A549 (cell line): ENCODE measurements around the gene NLK. TPM values are rescaled to one million over a fixed set of nuclear protein-coding genes. Genes with fewer than 3 reads are reported as not detected.

Experiments used
- ATAC-seq, 2 experiments: fragments of 200-7000 bp in 1 of 2; fragments of >200 bp in 1 of 2; cut with Nextera tagmentation in 1 of 2; cut with Tn5 transposase in 1 of 2; 3 replicates each; pipeline versions ENCODE4 v1.8.0 to v1.9.1; 2018 to 2020; ENCODE audit warnings: mild to moderate bottlenecking in 1 of 2, moderate library complexity in 1 of 2
- CTCF ChIA-PET: fragments of 300-600 bp; sonication (Branson Sonifier 250); formaldehyde crosslinking; extraction: SDS; loops from one replicate; lab custom pipeline; 2021; ENCODE audit warnings: antibody characterized with exemption, inconsistent platforms; lab: Yijun Ruan, JAX
- POLR2A ChIA-PET: fragments of 350-600 bp; formaldehyde crosslinking; extraction: SDS; loops from one replicate; lab custom pipeline; 2021; ENCODE audit warnings: antibody characterized with exemption, inconsistent platforms; lab: Yijun Ruan, JAX
- DNase-seq, 2 experiments: peaks; one replicate each; pipeline versions ENCODE4 v3.0.0 to v3.0.0-alpha.2; 2011 to 2016; ENCODE audit warnings: low read depth in 1 of 2, low spot score in 1 of 2
- FAIRE-seq: peaks from 2 replicates; lab custom pipeline; 2011; peaks lifted over from hg19 to GRCh38; lab: Jason Lieb, UNC
- H3K27ac ChIP-seq, 2 experiments: fragments of >200 bp; sonication (Bioruptor Twin); formaldehyde crosslinking; 3 replicates each; pipeline ENCODE4 v1.5.1; 2016 to 2017
- H3K4me1 ChIP-seq: fragments of >200 bp; sonication (Bioruptor Twin); formaldehyde crosslinking; 3 replicates; pipeline ENCODE4 v1.6.1; 2016
- H3K4me2 ChIP-seq: fragments of >200 bp; sonication (Bioruptor Twin); formaldehyde crosslinking; 3 replicates; pipeline ENCODE4 v1.6.1; 2016
- H3K4me3 ChIP-seq: fragments of >200 bp; sonication (Bioruptor Twin); formaldehyde crosslinking; 3 replicates; pipeline ENCODE4 v1.5.1; 2016
- H3K9me3 ChIP-seq: fragments of >200 bp; sonication (Bioruptor Twin); formaldehyde crosslinking; 3 replicates; pipeline ENCODE4 v1.6.1; 2016
- BCL3 ChIP-seq: fragments of >200 bp; sonication (Bioruptor Twin); formaldehyde crosslinking; IDR thresholded peaks from 3 replicates; pipeline ENCODE4 v1.6.1; 2016
- BHLHE40 ChIP-seq: IDR thresholded peaks from 2 replicates; pipeline ENCODE4 v1.6.1; 2012; ENCODE audit warnings: low read depth, low read length, inconsistent platforms
- ESRRA ChIP-seq: fragments of 150-350 bp; IDR thresholded peaks from 2 replicates; pipeline ENCODE4 v1.6.1; 2014; ENCODE audit warnings: mild to moderate bottlenecking, low read length, borderline replicate concordance
- HEYL ChIP-seq: fragments of 250-450 bp; sonication (Bioruptor Pico); IDR thresholded peaks from 2 replicates; pipeline ENCODE4 v1.8.0; 2021; ENCODE audit warnings: mild to moderate bottlenecking, moderate library complexity
- HMGXB4 ChIP-seq: fragments of 250-450 bp; sonication (Bioruptor Pico); IDR thresholded peaks from 2 replicates; pipeline ENCODE4 v1.5.0; 2021; ENCODE audit warnings: mild to moderate bottlenecking, moderate library complexity, borderline replicate concordance
- JUNB ChIP-seq: fragments of >200 bp; sonication (Bioruptor Twin); formaldehyde crosslinking; IDR thresholded peaks from 2 replicates; pipeline ENCODE4 v1.6.1; 2016
- KDM5A ChIP-seq: fragments of 200-600 bp; sonication (generic); IDR thresholded peaks from 2 replicates; pipeline ENCODE4 v1.6.1; 2016; ENCODE audit warnings: antibody characterized with exemption, mild to moderate bottlenecking
- POLR2A ChIP-seq: IDR thresholded peaks from 2 replicates; pipeline ENCODE4 v1.6.1; 2012; ENCODE audit warnings: mild to moderate bottlenecking, low read length
- REST ChIP-seq: fragments of 200-600 bp; sonication (generic); IDR thresholded peaks from 2 replicates; pipeline ENCODE4 v1.6.1; 2016; ENCODE audit warnings: antibody characterized with exemption, mild to moderate bottlenecking, moderate library complexity
- SREBF2 ChIP-seq: fragments of 450-650 bp; IDR thresholded peaks from 2 replicates; pipeline ENCODE4 v1.6.1; 2014; ENCODE audit warnings: mild to moderate bottlenecking, moderate library complexity
- WGBS: methylation state at CpG from one replicate; pipeline ENCODE4 v1.1.6; 2017; ENCODE audit errors: missing lambda C conversion rate; 5-methylcytosine and 5-hydroxymethylcytosine counted together
- polyA plus RNA-seq, 4 experiments: library from polyadenylated mRNA; depleted of rRNA in 3 of 4; stranded (reverse); fragments of >200 nt; fragmentation: RNase III in 1 of 4; extraction: RNeasy Plus Mini Kit Qiagen cat#74134 plus additional on column Dnase treatment in 1 of 4; gene quantifications; 2 replicates in 3 of 4; 3 replicates in 1 of 4; pipeline ENCODE4 v1.2.3, GENCODE V29; 2011 to 2017
- TF ChIP-seq, protein P1 (sequence below): fragments of 250-450 bp; sonication (Bioruptor Pico); IDR thresholded peaks from 2 replicates; pipeline ENCODE4 v1.5.0; 2020; ENCODE audit warnings: low read depth, mild to moderate bottlenecking, moderate library complexity
- TF ChIP-seq, protein P2 (sequence below): fragments of >200 bp; sonication (Bioruptor Twin); formaldehyde crosslinking; IDR thresholded peaks from 2 replicates; pipeline ENCODE4 v1.6.1; 2016
- TF ChIP-seq, protein P3 (sequence below): fragments of 150-350 bp; IDR thresholded peaks from 2 replicates; pipeline ENCODE4 v1.6.1; 2014; ENCODE audit warnings: low read depth, mild to moderate bottlenecking, low read length

The NLK gene
- polyA plus RNA-seq, 2 of the 4 experiments (the other 2 are of a cell fraction) = 11.8 to 26.5 TPM

DNA sequence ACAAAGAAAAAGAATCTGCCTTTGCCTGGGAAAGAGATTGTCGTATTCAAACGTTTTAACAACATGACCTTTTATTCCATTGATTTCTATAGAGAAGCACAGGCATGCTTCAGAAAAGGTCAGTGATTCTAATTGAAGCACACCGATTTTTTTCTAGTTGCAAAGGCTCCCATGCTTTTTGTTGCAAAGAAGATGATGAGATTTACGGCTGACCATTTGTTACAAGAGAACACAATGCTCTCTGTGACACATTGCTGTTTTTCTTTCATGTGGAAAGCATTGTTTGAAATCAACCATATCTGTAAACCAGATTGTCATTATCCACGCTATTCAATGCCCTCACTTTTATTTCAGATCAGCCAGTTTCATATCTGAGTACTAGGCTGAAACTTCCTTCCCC is 99.8 kb downstream of the NLK start:
- DNase-seq (no peak), ATAC-seq (no peak), FAIRE-seq (peak; percentile 92)
- 87% methylated on average over 5 of the region's 5 CpGs for WGBS
- Histone ChIP-seq H3K9me3 (no peaks in the 10 kb centered on the region), H3K4me3 (no peak overlapping the region), H3K4me1 (peaks cover 4% of the 10 kb centered on the region; the same call in 1 of the 3 replicates), H3K27ac (no peak overlapping the region), H3K4me2 (no peak overlapping the region)
- ChIA-PET CTCF (interaction anchor here (1.4 kb wide), 1 partner anchor 34 kb away, joined by 3 read pairs; no protein-coding TSS in a partner anchor), POLR2A (no interaction called here)
- TF ChIP-seq KDM5A (no peak), HEYL (CRISPR knock-in tag) (no peak), BHLHE40 (no peak), REST (no peak)

DNA sequence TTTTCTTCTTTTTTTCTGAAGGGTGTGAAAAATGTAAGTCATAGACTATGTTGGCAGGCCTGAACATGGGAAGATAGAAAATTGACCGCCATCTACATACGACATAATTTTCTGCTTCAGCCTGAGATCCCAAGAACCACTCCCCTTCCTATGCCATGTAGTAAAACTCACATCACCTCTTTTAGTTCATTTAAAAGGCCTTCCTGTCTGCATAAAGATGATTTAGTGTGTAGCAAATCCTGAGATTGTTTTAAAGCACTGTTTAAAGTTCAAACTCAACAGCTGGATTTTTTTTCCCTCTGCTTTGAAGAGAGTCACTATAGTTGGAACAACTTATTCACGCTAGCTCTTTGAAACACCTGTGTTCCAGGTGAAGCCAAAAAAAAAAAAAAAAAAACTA is 101.5 kb downstream of the NLK start:
- ChIA-PET CTCF (no interaction called here), POLR2A (no interaction called here)
- Histone ChIP-seq H3K4me1 (peaks cover 4% of the 10 kb centered on the region; the same call in 1 of the 3 replicates), H3K4me3 (no peak overlapping the region), H3K9me3 (no peaks in the 10 kb centered on the region), H3K27ac (no peak overlapping the region), H3K4me2 (no peak overlapping the region)
- peak; percentile 13 for FAIRE-seq
- DNase-seq = no peak
- TF ChIP-seq, protein P1, sequence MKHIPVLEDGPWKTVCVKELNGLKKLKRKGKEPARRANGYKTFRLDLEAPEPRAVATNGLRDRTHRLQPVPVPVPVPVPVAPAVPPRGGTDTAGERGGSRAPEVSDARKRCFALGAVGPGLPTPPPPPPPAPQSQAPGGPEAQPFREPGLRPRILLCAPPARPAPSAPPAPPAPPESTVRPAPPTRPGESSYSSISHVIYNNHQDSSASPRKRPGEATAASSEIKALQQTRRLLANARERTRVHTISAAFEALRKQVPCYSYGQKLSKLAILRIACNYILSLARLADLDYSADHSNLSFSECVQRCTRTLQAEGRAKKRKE = no peak
- TF ChIP-seq JUNB = no peak
- no peak for TF ChIP-seq BHLHE40
- no peak for TF ChIP-seq POLR2A
- no peak for TF ChIP-seq SREBF2
- no peak for TF ChIP-seq HMGXB4 (CRISPR knock-in tag)
- no peak for TF ChIP-seq ESRRA
- TF ChIP-seq HEYL (CRISPR knock-in tag) = no peak
- TF ChIP-seq, protein P2, sequence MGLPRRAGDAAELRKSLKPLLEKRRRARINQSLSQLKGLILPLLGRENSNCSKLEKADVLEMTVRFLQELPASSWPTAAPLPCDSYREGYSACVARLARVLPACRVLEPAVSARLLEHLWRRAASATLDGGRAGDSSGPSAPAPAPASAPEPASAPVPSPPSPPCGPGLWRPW = no peak
- TF ChIP-seq BCL3 = no peak
- TF ChIP-seq, protein P3, sequence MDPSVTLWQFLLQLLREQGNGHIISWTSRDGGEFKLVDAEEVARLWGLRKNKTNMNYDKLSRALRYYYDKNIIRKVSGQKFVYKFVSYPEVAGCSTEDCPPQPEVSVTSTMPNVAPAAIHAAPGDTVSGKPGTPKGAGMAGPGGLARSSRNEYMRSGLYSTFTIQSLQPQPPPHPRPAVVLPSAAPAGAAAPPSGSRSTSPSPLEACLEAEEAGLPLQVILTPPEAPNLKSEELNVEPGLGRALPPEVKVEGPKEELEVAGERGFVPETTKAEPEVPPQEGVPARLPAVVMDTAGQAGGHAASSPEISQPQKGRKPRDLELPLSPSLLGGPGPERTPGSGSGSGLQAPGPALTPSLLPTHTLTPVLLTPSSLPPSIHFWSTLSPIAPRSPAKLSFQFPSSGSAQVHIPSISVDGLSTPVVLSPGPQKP = no peak
- ATAC-seq = no peak
- WGBS = 96% methylated on average over 3 of the region's 3 CpGs
